ENCODE results near the gene DUT. TPM values are rescaled to one million over a fixed set of nuclear protein-coding genes. Genes with fewer than 3 reads are reported as not detected.

DUT gene
- total RNA-seq, 4 donors from 2014 or later: 69.6 to 140 (median 84.0) TPM

DNA sequence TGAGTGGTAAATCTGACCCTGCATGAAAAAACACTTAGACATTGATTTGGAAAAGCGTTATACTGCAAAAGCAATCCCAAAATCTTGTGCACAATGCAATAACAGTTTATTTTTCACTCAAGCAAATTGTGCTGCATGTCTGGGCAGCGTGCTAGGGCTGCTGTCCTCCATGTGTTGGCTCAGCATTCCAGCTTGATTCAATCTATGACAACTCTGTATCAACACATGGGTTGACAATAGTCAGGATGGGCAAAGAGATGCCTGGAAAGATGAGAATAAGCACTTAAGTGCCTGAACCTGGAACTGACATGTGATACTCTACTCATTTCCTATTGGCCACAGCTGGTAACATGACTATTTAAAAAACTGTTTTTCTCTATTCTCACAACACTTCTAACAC is 51.8 kb downstream of the DUT start:
- intact Hi-C loops (cut with DNase I; ENCODE audit: low total_unique reads): no loop called here
- no peak overlapping the region for H3K4me3 ChIP-seq (ENCODE audit: low read depth, poor library complexity, severe bottlenecking)
- no peak for DNase-seq (ENCODE audit: low spot score in 2 of 2)
- 62 to 72% methylated on average over 2 of the region's 2 CpGs for WGBS, 2 donors
- no peak for TF ChIP-seq POLR2A (IDR thresholded peaks at IDR 0.05)
- TF ChIP-seq, protein P1, sequence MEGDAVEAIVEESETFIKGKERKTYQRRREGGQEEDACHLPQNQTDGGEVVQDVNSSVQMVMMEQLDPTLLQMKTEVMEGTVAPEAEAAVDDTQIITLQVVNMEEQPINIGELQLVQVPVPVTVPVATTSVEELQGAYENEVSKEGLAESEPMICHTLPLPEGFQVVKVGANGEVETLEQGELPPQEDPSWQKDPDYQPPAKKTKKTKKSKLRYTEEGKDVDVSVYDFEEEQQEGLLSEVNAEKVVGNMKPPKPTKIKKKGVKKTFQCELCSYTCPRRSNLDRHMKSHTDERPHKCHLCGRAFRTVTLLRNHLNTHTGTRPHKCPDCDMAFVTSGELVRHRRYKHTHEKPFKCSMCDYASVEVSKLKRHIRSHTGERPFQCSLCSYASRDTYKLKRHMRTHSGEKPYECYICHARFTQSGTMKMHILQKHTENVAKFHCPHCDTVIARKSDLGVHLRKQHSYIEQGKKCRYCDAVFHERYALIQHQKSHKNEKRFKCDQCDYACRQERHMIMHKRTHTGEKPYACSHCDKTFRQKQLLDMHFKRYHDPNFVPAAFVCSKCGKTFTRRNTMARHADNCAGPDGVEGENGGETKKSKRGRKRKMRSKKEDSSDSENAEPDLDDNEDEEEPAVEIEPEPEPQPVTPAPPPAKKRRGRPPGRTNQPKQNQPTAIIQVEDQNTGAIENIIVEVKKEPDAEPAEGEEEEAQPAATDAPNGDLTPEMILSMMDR (IDR thresholded peaks at IDR 0.05): no peak

DNA sequence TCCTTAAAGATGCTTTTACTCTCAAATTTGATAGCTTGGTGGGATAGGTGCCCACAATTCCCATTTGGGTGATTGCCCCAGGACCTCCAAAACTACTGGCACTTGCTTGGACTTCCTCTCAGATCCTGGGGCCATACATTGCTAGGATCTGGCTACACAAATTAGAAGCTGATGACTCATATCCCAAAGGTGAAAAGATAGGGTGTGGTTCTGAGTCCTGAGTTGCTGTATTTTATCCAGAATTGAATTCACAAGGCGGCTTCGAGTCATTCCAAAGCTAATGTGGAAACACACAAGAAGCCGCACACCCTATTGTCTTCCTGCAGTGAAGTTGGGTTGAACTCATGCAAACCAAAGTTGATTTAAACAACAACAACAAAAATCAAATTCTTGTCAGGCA is 53.4 kb downstream of the DUT start:
- TF ChIP-seq, protein P1 (IDR thresholded peaks at IDR 0.05): no peak
- intact Hi-C loops (cut with DNase I; ENCODE audit: low total_unique reads): no loop called here
- 41 to 47% methylated on average over 3 of the region's 3 CpGs for WGBS, 2 donors
- no peak for DNase-seq (ENCODE audit: low spot score in 2 of 2)
- H3K4me3 ChIP-seq (ENCODE audit: low read depth, poor library complexity, severe bottlenecking): no peak overlapping the region

DNA sequence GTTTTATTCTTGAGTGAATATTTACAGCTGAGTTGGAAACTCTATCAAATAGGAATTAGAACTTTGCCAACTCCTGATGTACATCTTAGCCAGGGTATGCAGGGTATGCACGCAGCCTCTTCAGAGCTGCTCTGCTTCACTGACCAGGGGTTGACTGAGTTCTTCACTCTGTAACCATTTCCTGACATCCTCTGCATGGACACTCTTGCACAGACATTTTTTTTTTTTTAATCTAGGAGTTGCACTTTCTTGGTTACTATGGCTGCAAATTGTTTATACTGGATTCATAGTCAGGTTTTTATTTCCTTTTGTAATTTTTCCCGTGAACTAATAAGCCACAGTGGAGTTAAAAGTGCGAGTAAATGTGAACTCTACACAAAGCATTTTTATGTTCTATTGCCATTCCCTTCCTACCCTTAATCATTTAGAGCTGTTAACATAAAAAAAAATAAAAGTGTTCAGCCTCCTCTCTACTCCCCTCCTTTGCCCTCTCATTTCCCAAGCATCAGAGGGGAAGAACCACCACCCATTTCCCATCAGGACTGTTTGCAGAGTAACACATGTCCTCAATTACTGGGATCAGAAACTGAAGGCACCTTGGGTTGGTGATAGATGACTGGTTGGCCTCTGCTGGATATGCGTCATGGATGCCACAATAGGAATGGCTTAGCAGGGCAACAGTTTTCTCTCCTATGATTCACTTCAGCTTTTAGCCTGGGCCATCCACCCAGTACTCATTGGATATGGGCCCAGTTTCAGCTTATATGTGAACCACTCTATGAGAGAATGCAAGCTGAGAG is 54.0 kb downstream of the DUT start:
- intact Hi-C loops (cut with DNase I; ENCODE audit: low total_unique reads): no loop called here
- 20 to 32% methylated on average over 4 of the region's 4 CpGs for WGBS, 2 donors
- TF ChIP-seq, protein P1 (IDR thresholded peaks at IDR 0.05): no peak
- TF ChIP-seq POLR2A (IDR thresholded peaks at IDR 0.05): no peak
- DNase-seq (ENCODE audit: low spot score in 2 of 2): no peak
- no peak overlapping the region for H3K4me3 ChIP-seq (ENCODE audit: low read depth, poor library complexity, severe bottlenecking)

DNA sequence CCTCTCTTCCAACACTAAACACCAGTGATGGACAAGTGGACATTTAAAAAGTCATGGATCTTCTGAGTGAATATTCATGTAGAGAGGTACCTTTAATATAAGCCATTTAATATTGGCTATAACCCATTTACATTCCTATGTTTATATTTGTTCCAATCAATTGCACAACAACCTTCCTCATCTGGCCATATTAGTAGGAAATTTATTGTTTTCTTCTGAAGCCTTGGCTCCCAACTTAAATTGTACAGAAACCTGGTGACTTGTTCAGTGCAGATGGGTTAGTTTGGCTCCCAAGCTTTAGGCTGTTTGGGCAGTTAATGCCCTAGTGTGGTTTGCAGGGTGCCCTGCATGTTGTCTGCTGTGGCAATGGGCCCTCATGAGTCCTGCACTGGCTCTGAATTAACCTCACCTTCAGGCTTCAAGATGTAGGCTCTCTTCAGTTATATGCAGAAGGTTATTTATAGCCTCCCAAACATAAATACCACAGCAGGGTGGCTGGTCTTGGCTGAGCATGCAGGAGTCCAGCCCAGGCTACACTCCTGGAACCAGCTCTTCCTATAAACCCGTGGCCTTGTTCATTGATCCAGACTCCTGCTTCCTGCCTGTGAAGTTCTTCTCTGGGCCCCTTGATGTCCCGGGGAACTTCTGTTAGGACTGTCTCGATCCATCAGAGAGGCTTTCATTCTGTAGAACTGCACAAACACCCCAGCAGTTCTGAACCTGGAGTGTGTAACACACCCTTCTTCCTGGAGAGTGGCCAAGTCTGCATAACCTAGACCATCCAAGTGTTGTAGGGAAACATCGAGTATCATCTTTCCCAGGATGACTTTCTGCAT is 57.0 kb downstream of the DUT start:
- intact Hi-C loops (cut with DNase I; ENCODE audit: low total_unique reads): no loop called here
- 27 to 32% methylated on average over 4 of the region's 4 CpGs for WGBS, 2 donors
- TF ChIP-seq POLR2A (IDR thresholded peaks at IDR 0.05): no peak
- TF ChIP-seq, protein P1 (IDR thresholded peaks at IDR 0.05): no peak
- no peak overlapping the region for H3K4me3 ChIP-seq (ENCODE audit: low read depth, poor library complexity, severe bottlenecking)
- no peak for DNase-seq (ENCODE audit: low spot score in 2 of 2)

DNA sequence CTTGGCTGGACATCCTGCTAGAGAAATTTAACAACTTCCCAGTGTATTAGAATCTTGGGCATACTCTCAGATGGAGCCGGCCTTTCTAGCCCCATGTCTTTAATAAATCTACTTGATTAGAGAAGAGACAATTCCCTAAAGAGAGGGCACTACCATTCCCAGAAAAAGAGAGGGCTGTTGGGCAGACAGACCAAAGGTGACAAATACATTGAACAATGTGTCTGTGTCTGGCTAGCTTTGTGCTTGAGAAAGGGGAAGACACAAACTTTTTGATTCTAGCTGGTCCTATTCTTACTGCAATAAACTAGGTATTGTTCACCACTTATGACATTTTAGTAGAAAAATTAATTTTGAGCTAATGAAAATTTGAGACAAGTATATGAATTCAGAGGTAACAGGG is 57.7 kb downstream of the DUT start:
- H3K4me3 ChIP-seq (ENCODE audit: low read depth, poor library complexity, severe bottlenecking): no peak overlapping the region
- intact Hi-C loops (cut with DNase I; ENCODE audit: low total_unique reads): no loop called here
- no peak for DNase-seq (ENCODE audit: low spot score in 2 of 2)
- 55 to 68% methylated on average over 1 of the region's 1 CpG for WGBS, 2 donors
- TF ChIP-seq, protein P1 (IDR thresholded peaks at IDR 0.05): no peak
- TF ChIP-seq POLR2A (IDR thresholded peaks at IDR 0.05): no peak
